Endothelial cell of umbilical vein (primary cell): ENCODE data around the gene DPYD. TPM values are rescaled to one million over a fixed set of nuclear protein-coding genes. Genes with fewer than 3 reads are reported as not detected.

Experiments used
- BruUV-seq: library from RNA; stranded (reverse); fragments of 400-500 nt; replicated peaks from 2 replicates; lab custom pipeline; 2021; lab: Mats Ljungman, UMichigan
- CTCF ChIA-PET: fragments of 300-600, 350-600 bp; sonication (Branson Sonifier 250); formaldehyde crosslinking; loops from one replicate; lab custom pipeline; 2021; ENCODE audit warnings: antibody characterized with exemption, inconsistent platforms; lab: Charles Lee
- POLR2A ChIA-PET: fragments of 300-600, 350-600 bp; sonication (Branson Sonifier 250); formaldehyde crosslinking; loops from one replicate; lab custom pipeline; 2021; ENCODE audit warnings: antibody characterized with exemption, inconsistent platforms; lab: Charles Lee
- DNase-seq: peaks from one replicate; pipeline ENCODE4 v3.0.0-alpha.2; 2011; ENCODE audit warnings: low read depth, low spot score
- FAIRE-seq: peaks from 2 replicates; lab custom pipeline; 2011; peaks lifted over from hg19 to GRCh38; lab: Jason Lieb, UNC
- H2AFZ ChIP-seq: 2 replicates; pipeline ENCODE4 v1.6.0; 2012; ENCODE audit warnings: low read depth, low read length, control low read depth, inconsistent platforms
- H3K27ac ChIP-seq: 2 replicates; pipeline ENCODE4 v1.5.1; 2011; ENCODE audit warnings: low read depth, mild to moderate bottlenecking, control low read depth, low read length, moderate library complexity; ENCODE audit not compliant: insufficient read depth
- H3K27me3 ChIP-seq, 2 experiments: 2 replicates each; pipeline versions ENCODE4 v1.6.0 to v1.6.1; 2011; ENCODE audit warnings: low read length in 2 of 2, mixed read lengths in 1 of 2; ENCODE audit not compliant: control insufficient read depth in 2 of 2, insufficient read depth in 2 of 2
- H3K36me3 ChIP-seq, 2 experiments: 2 replicates in 1 of 2; 3 replicates in 1 of 2; pipeline ENCODE4 v1.5.1; 2011; ENCODE audit warnings: low read length in 2 of 2, mild to moderate bottlenecking in 1 of 2, moderate library complexity in 1 of 2; ENCODE audit not compliant: control insufficient read depth in 2 of 2, insufficient read depth in 2 of 2; ENCODE audit errors: extremely low read depth in 1 of 2
- H3K4me1 ChIP-seq: 3 replicates; pipeline ENCODE4 v1.5.1; 2011; ENCODE audit warnings: mild to moderate bottlenecking, low read length; ENCODE audit not compliant: control insufficient read depth, insufficient read depth; ENCODE audit errors: extremely low read depth
- H3K4me2 ChIP-seq: 2 replicates; pipeline ENCODE4 v1.6.1; 2011; ENCODE audit warnings: low read length, control low read depth, mixed read lengths; ENCODE audit not compliant: insufficient read depth
- H3K4me3 ChIP-seq, 3 experiments: fragments of 200-600 bp in 1 of 3; sonication (generic), shearing (Covaris generic) in 1 of 3; replicated peaks in 1 of 3; 2 replicates each; pipeline ENCODE4 v1.5.1; 2011 to 2016; ENCODE audit warnings: control low read depth in 3 of 3, low read length in 3 of 3, mild to moderate bottlenecking in 2 of 3, inconsistent platforms in 1 of 3, low read depth in 1 of 3, moderate library complexity in 1 of 3; ENCODE audit not compliant: insufficient read depth in 1 of 3
- H3K79me2 ChIP-seq: 2 replicates; pipeline ENCODE4 v1.6.0; 2012; ENCODE audit warnings: low read length, inconsistent platforms; ENCODE audit not compliant: control insufficient read depth, insufficient read depth
- H3K9ac ChIP-seq: replicated peaks from 2 replicates; pipeline ENCODE3; 2011; ENCODE audit warnings: low read length, control low read depth; ENCODE audit not compliant: insufficient read depth; ENCODE audit errors: extremely low read depth
- H3K9me1 ChIP-seq: replicated peaks from 3 replicates; pipeline ENCODE4 v1.6.0; 2011; ENCODE audit warnings: mild to moderate bottlenecking, low read length; ENCODE audit not compliant: control insufficient read depth, insufficient read depth; ENCODE audit errors: extremely low read depth
- H3K9me3 ChIP-seq: replicated peaks from 2 replicates; pipeline ENCODE4 v1.5.1; 2012; ENCODE audit warnings: low read length, inconsistent platforms; ENCODE audit not compliant: control insufficient read depth, insufficient read depth
- H4K20me1 ChIP-seq: replicated peaks from 2 replicates; pipeline ENCODE3; 2011; ENCODE audit warnings: mild to moderate bottlenecking, low read length; ENCODE audit not compliant: control insufficient read depth, insufficient read depth; ENCODE audit errors: extremely low read depth
- CTCF ChIP-seq, 2 donors: IDR thresholded peaks; 1 replicate in 1 of 2; 2 replicates in 1 of 2; pipeline ENCODE4 v1.5.1; 2011; ENCODE audit warnings: low read length in 2 of 2, mild to moderate bottlenecking in 2 of 2, moderate library complexity in 2 of 2, control low read depth in 1 of 2, inconsistent platforms in 1 of 2, low read depth in 1 of 2; ENCODE audit not compliant: insufficient read depth in 1 of 2; ENCODE audit errors: extremely low read depth in 1 of 2
- EZH2 ChIP-seq: IDR thresholded peaks from 2 replicates; pipeline ENCODE4 v1.6.1; 2012; ENCODE audit warnings: borderline replicate concordance, low read depth, mild to moderate bottlenecking, moderate library complexity, low read length, inconsistent platforms; ENCODE audit not compliant: severe bottlenecking
- FOS ChIP-seq: IDR thresholded peaks from 2 replicates; pipeline ENCODE4 v1.6.1; 2011; ENCODE audit warnings: mild to moderate bottlenecking, low read length, moderate library complexity, borderline replicate concordance; ENCODE audit not compliant: insufficient read depth
- GATA2 ChIP-seq: IDR thresholded peaks from 2 replicates; pipeline ENCODE4 v1.7.0; 2011; ENCODE audit warnings: low read depth, mild to moderate bottlenecking, moderate library complexity, mixed read lengths, low read length; ENCODE audit not compliant: insufficient read length, insufficient read depth
- JUN ChIP-seq: IDR thresholded peaks from 2 replicates; pipeline ENCODE4 v1.6.1; 2011; ENCODE audit warnings: borderline replicate concordance, low read depth; ENCODE audit not compliant: insufficient read length, insufficient read depth
- MAX ChIP-seq: IDR thresholded peaks from 2 replicates; pipeline ENCODE4 v1.6.1; 2011; ENCODE audit not compliant: insufficient read depth, insufficient read length
- MYC ChIP-seq: IDR thresholded peaks from one replicate; pipeline ENCODE4 v1.6.1; 2011; ENCODE audit warnings: mild to moderate bottlenecking, low read depth, low read length
- POLR2A ChIP-seq: IDR thresholded peaks from 2 replicates; pipeline ENCODE4 v1.6.1; 2012; ENCODE audit warnings: low read depth, mild to moderate bottlenecking, control low read depth, low read length
- POLR2AphosphoS5 ChIP-seq: IDR thresholded peaks from 2 replicates; pipeline ENCODE4 v1.6.1; 2012; ENCODE audit warnings: low read depth, mild to moderate bottlenecking, control low read depth, low read length, moderate library complexity; ENCODE audit not compliant: insufficient read depth
- dilution Hi-C: fragments of 300-500 bp; cut with MboI; formaldehyde crosslinking; loops from one replicate; pipeline ENCODE4 v1.15.0; 2019; ENCODE audit warnings: low sequenced_read_pairs; ENCODE audit not compliant: extremely low pct_ligation_motif_present
- intact Hi-C: fragments of 100-400 bp; cut with micrococcal nuclease; formaldehyde crosslinking; loops from one replicate; pipeline ENCODE4 v1.10.0; 2022
- polyA plus RNA-seq, 4 experiments: library from polyadenylated mRNA; depleted of rRNA in 3 of 4; stranded (reverse) in 3 of 4; unstranded in 1 of 4; fragments of >200 nt; gene quantifications; 2 replicates each; pipeline versions ENCODE4 v1.2.1 to v1.2.3, GENCODE V29; 2011 to 2012; ENCODE audit warnings: missing spikeins in 1 of 4
- total RNA-seq: library from RNA; stranded (reverse); gene quantifications from 2 replicates; pipeline ENCODE4 v1.2.3, GENCODE V29; 2021

Gene DPYD
- total and polyA plus RNA-seq, 2 donors (not counting 3 experiments of a cell fraction or from before 2014, with no cell fraction given) = 4.6 to 15.1 TPM

GRCh38 chr1:97677702-97678101 lies 243.1 kb downstream of the DPYD start:
- Histone ChIP-seq H3K4me3 (no peak overlapping the region), H3K9me3 (no peaks in the 10 kb centered on the region), H2AFZ (no peak overlapping the region), H3K4me1 (no peaks in the 10 kb centered on the region), H3K27ac (no peak overlapping the region), H4K20me1 (no peaks in the 10 kb centered on the region), H3K4me2 (no peak overlapping the region), H3K79me2 (no peaks in the 10 kb centered on the region), H3K27me3 (no peaks in the 10 kb centered on the region), H3K36me3 (peaks cover 0 to 2% of the 10 kb centered on the region in 2 experiments), H3K9me1 (no peaks in the 10 kb centered on the region), H3K9ac (no peak overlapping the region)
- no peak for TF ChIP-seq MAX
- TF ChIP-seq MYC = no peak
- no peak for TF ChIP-seq JUN
- no peak for TF ChIP-seq POLR2A
- no peak for TF ChIP-seq CTCF (IDR thresholded peaks at IDR 0.05; ENCODE audit: extremely low read depth in 1 of 2, insufficient read depth in 1 of 2, low read depth in 1 of 2, low read length in 2 of 2)
- TF ChIP-seq EZH2 = no peak
- TF ChIP-seq FOS = no peak
- no peak for TF ChIP-seq POLR2AphosphoS5
- TF ChIP-seq GATA2 = no peak
- FAIRE-seq (no peak), DNase-seq (no peak)
- intact Hi-C loops = no loop called here
- no TSS peak for BruUV-seq
- ChIA-PET POLR2A (no interaction called here), CTCF (no interaction called here)
- dilution Hi-C loops = no loop called here
